ENCODE results near the gene ATPAF2.

The ATPAF2 gene

GRCh38 chr17:18069101-18069500, 30.1 kb upstream of the ATPAF2 start:
- Histone ChIP-seq H3K36me3 (ENCODE audit: insufficient read depth) (no peaks in the 10 kb centered on the region), H4K20me1 (ENCODE audit: insufficient read depth) (no peaks in the 10 kb centered on the region), H3K4me1 (ENCODE audit: low read depth, poor library complexity, severe bottlenecking) (no peaks in the 10 kb centered on the region), H3K4me2 (no peak overlapping the region), H3K79me2 (ENCODE audit: insufficient read depth, low read depth) (no peaks in the 10 kb centered on the region), H3K27ac (no peak overlapping the region), H2AFZ (ENCODE audit: low read depth) (no peak overlapping the region), H3K4me3 (IDR thresholded peaks at IDR 0.05; ENCODE audit: insufficient read depth, low read depth, low read length) (no peak overlapping the region), H3K9ac (no peak overlapping the region), H3K27me3 (ENCODE audit: insufficient read depth, low read depth) (no peaks in the 10 kb centered on the region)
- TF ChIP-seq CTCF (conservative IDR thresholded peaks at IDR 0.05; ENCODE audit: low read depth, low read length) = no peak

GRCh38 chr17:18066866-18067265, 27.9 kb upstream of the ATPAF2 start:
- Histone ChIP-seq H4K20me1 (ENCODE audit: insufficient read depth) (no peaks in the 10 kb centered on the region), H3K79me2 (ENCODE audit: insufficient read depth, low read depth) (no peaks in the 10 kb centered on the region), H3K4me3 (IDR thresholded peaks at IDR 0.05; ENCODE audit: insufficient read depth, low read depth, low read length) (no peak overlapping the region), H2AFZ (ENCODE audit: low read depth) (no peak overlapping the region), H3K4me1 (ENCODE audit: low read depth, poor library complexity, severe bottlenecking) (no peaks in the 10 kb centered on the region), H3K4me2 (no peak overlapping the region), H3K27me3 (ENCODE audit: insufficient read depth, low read depth) (no peaks in the 10 kb centered on the region), H3K36me3 (ENCODE audit: insufficient read depth) (no peaks in the 10 kb centered on the region), H3K9ac (no peak overlapping the region), H3K27ac (no peak overlapping the region)
- TF ChIP-seq CTCF (conservative IDR thresholded peaks at IDR 0.05; ENCODE audit: low read depth, low read length) = no peak

- H3K4me2 ChIP-seq = no peak overlapping the region
- H4K20me1 ChIP-seq (ENCODE audit: insufficient read depth) = no peaks in the 10 kb centered on the region
- H2AFZ ChIP-seq (ENCODE audit: low read depth) = no peak overlapping the region
- TF ChIP-seq CTCF (conservative IDR thresholded peaks at IDR 0.05; ENCODE audit: low read depth, low read length) = no peak
- H3K9ac ChIP-seq = no peak overlapping the region
- no peak overlapping the region for H3K27ac ChIP-seq
- H3K79me2 ChIP-seq (ENCODE audit: insufficient read depth, low read depth) = no peaks in the 10 kb centered on the region
- H3K27me3 ChIP-seq (ENCODE audit: insufficient read depth, low read depth) = no peaks in the 10 kb centered on the region
- no peaks in the 10 kb centered on the region for H3K4me1 ChIP-seq (ENCODE audit: low read depth, poor library complexity, severe bottlenecking)
- H3K36me3 ChIP-seq (ENCODE audit: insufficient read depth) = no peaks in the 10 kb centered on the region
- H3K4me3 ChIP-seq (IDR thresholded peaks at IDR 0.05; ENCODE audit: insufficient read depth, low read depth, low read length) = no peak overlapping the region
Measured at GRCh38 chr17:18065546-18065945, 26.6 kb upstream of the ATPAF2 start.

- no peaks in the 10 kb centered on the region for H3K79me2 ChIP-seq (ENCODE audit: insufficient read depth, low read depth)
- no peak overlapping the region for H3K4me2 ChIP-seq
- H3K4me1 ChIP-seq (ENCODE audit: low read depth, poor library complexity, severe bottlenecking) = no peaks in the 10 kb centered on the region
- H3K4me3 ChIP-seq (IDR thresholded peaks at IDR 0.05; ENCODE audit: insufficient read depth, low read depth, low read length) = no peak overlapping the region
- H2AFZ ChIP-seq (ENCODE audit: low read depth) = no peak overlapping the region
- H3K36me3 ChIP-seq (ENCODE audit: insufficient read depth) = no peaks in the 10 kb centered on the region
- H3K27me3 ChIP-seq (ENCODE audit: insufficient read depth, low read depth) = no peaks in the 10 kb centered on the region
- H3K9ac ChIP-seq = no peak overlapping the region
- H3K27ac ChIP-seq = no peak overlapping the region
- no peak for TF ChIP-seq CTCF (conservative IDR thresholded peaks at IDR 0.05; ENCODE audit: low read depth, low read length)
- H4K20me1 ChIP-seq (ENCODE audit: insufficient read depth) = no peaks in the 10 kb centered on the region
Measured at GRCh38 chr17:18064053-18064452, 25.1 kb upstream of the ATPAF2 start.

GRCh38 chr17:18059283-18059682, 20.3 kb upstream of the ATPAF2 start:
- no peaks in the 10 kb centered on the region for H3K4me1 ChIP-seq (ENCODE audit: low read depth, poor library complexity, severe bottlenecking)
- H2AFZ ChIP-seq (ENCODE audit: low read depth) = no peak overlapping the region
- H3K9ac ChIP-seq = no peak overlapping the region
- H3K36me3 ChIP-seq (ENCODE audit: insufficient read depth) = no peaks in the 10 kb centered on the region
- TF ChIP-seq CTCF (conservative IDR thresholded peaks at IDR 0.05; ENCODE audit: low read depth, low read length) = no peak
- H4K20me1 ChIP-seq (ENCODE audit: insufficient read depth) = no peaks in the 10 kb centered on the region
- no peaks in the 10 kb centered on the region for H3K79me2 ChIP-seq (ENCODE audit: insufficient read depth, low read depth)
- no peak overlapping the region for H3K27ac ChIP-seq
- H3K27me3 ChIP-seq (ENCODE audit: insufficient read depth, low read depth) = no peaks in the 10 kb centered on the region
- H3K4me2 ChIP-seq = no peak overlapping the region
- H3K4me3 ChIP-seq (IDR thresholded peaks at IDR 0.05; ENCODE audit: insufficient read depth, low read depth, low read length) = no peak overlapping the region
